HG03565 (cell line): ENCODE measurements around the gene ATAD1.

Source experiments
- ATAC-seq: cut with Tn5 transposase; IDR thresholded peaks from one replicate; pipeline ENCODE4 v1.9.1; 2021; ENCODE audit warnings: mild to moderate bottlenecking, moderate library complexity; ENCODE audit not compliant: unreplicated experiment

ATAD1 gene

DNA sequence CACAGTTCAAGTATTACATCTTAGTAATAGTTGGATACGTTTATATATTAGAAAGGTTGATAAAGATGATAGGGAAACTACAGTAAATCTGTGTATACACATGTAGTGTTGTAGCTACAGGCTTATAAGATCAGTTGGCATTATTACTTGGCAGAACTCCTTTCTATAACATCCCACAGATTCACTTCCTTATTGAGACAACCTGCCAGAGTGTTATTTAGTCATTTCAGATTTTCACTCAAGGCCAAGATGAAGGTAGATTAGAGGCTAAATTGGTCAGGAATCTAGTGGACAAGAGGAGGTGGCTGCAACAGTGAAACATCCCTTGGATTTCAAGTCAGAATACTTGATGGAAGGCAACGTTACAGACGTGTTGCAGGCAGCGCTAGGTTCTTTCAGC lies 95.3 kb downstream of the ATAD1 start:
- no peak for ATAC-seq

- no peak for ATAC-seq
Observed at GRCh38 chr10:87721781-87722180, 96.2 kb downstream of the ATAD1 start.

- ATAC-seq, result no peak
Observed at GRCh38 chr10:87720665-87721064, 97.4 kb downstream of the ATAD1 start.

DNA sequence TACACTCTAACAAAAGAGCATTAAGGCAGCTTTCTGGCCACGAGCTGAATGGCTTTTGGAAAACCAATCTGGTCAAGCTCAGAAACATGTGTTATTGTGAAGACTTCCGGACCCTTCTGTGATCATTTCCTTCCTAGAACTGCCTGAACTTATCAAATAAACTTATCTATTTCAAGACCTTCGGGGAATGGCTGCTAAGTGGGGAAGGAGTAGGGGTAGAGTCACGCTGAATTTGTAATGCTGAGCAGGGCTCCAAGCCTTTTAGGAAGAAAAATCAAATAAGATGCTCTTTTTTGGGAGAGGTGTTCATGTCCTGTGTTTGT lies 101.7 kb downstream of the ATAD1 start:
- no peak for ATAC-seq

DNA sequence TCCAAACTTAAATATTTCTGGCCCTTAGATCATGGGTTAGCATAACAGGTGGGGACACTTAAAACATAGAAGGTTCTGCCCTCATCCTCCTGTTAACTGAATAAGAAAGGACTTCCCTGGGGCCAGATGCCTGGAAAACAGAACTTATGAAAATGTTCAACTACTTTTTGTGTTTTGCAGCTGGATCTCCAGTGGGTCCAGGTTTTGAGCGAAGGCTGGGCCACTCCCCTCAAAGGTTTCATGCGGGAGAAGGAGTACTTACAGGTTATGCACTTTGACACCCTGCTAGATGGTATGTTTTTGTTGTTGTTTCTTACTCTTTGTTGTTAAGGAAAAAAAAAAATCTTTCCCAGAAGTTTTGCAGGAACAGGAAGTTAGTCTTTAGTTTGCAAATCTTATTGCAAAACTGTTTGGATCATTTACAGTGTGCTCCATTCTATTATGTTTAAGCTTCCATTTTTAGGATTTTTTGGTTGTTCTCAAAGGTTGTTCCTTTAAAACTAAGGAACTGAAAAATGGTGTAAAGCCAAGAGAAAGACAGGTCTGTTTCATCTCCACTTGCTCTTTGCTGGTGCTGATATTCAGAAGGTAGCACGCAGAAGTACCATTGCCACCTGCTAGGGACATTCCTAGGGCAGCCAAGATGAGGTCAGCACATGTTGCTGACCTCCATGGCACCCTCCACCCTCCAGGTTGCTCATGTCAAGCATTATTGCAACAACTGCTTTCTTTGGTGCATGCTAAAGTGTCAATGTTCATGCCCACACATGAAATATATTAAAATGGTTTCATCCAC lies 102.3 kb downstream of the ATAD1 start:
- ATAC-seq, result no peak

DNA sequence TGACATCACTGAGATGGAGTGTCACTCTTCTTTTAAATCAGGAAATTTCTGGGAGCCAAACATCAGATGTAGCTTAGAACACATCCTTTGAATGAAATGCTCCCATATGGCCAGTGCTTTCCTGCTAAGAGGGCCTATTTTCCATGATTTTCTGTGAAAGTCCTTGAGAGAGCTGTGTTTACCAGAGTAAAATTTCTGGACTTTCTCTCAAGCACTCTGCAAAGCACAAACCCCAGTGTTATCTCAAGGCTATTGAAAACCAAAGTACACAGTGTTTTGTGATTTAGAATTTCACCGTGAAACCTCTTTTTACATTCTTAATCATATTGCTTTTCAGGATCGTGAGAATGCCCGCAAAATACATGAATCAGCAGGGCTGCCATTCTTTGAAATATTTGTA lies 104.3 kb downstream of the ATAD1 start:
- no peak for ATAC-seq

DNA sequence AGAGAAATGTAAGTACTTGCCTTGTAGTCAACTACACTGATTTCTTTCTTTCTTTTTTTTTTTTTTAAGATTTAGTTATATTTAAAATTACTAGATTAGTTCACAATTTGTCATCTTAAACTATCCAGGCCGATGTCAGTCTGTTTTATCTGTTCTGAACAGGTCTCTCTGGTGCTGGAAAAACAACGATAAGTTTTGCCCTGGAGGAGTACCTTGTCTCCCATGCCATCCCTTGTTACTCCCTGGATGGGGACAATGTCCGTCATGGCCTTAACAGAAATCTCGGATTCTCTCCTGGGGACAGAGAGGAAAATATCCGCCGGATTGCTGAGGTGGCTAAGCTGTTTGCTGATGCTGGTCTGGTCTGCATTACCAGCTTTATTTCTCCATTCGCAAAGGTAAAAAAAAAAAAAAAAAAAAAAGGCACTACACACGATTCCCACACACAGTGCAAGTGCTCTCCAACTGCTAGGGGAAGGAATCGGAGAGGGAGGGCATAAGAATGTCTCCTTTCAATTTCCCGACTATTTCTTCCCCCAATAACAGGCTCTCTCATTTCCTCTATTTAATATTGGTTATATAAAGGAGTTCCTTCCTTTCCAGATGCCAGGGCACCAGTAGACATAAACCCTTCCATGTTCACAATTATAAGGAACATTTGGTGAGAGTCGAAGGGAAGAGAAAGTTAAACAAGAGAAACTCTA lies 105.0 kb downstream of the ATAD1 start:
- no peak for ATAC-seq

- no peak for ATAC-seq
Observed at GRCh38 chr10:87707254-87707653, 110.8 kb downstream of the ATAD1 start.

- no peak for ATAC-seq
Observed at GRCh38 chr10:87706731-87707130, 111.3 kb downstream of the ATAD1 start.

GRCh38 chr10:87705339-87705738 lies 112.7 kb downstream of the ATAD1 start:
- ATAC-seq, result no peak

DNA sequence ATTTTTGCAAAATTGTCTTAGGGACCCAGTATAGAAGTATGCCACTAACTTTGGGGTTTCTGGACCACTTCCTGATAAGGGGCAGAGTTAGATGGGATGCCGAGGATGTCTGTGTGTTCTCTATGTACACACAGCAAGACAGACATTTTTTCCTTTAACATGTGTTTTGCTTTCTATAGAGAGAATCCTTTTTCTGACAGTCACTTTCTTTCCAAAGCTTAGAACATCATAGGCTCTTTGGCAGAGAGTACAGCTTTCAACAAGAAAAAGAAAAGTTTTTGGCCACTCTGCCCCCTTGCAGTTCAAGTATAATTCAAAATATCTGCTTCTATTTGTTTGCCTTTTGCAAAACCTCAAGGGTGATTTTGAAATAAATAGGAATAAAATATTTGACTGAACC lies 114.3 kb downstream of the ATAD1 start:
- no peak for ATAC-seq

GRCh38 chr10:87702973-87703294 lies 115.1 kb downstream of the ATAD1 start:
- ATAC-seq, result no peak

- no peak for ATAC-seq
Observed at GRCh38 chr10:87702260-87702972, 115.6 kb downstream of the ATAD1 start.
